C4-2B (cell line): Measurements from ENCODE around the gene EHBP1L1.

ENCODE experiments used
- H3K27ac ChIP-seq: fragments of 450-650 bp; 2 replicates; pipeline ENCODE4 v1.5.1; 2017
- CTCF ChIP-seq: fragments of 450-650 bp; conservative IDR thresholded peaks from 2 replicates; pipeline ENCODE4 v1.5.1; 2017; ENCODE audit warnings: mild to moderate bottlenecking
- ZFX ChIP-seq: fragments of 450-650 bp; IDR thresholded peaks from 2 replicates; pipeline ENCODE4 v1.6.1; 2017

EHBP1L1 gene

GRCh38 chr11:65639623-65640482 is 64.0 kb downstream of the EHBP1L1 start:
- TF ChIP-seq ZFX (no peak), CTCF (no peak)
- H3K27ac ChIP-seq, result no peak overlapping the region

GRCh38 chr11:65640483-65641296 is 64.8 kb downstream of the EHBP1L1 start:
- TF ChIP-seq CTCF (no peak), ZFX (no peak)
- no peak overlapping the region for H3K27ac ChIP-seq

- no peak overlapping the region for H3K27ac ChIP-seq
Measured at GRCh38 chr11:65641297-65642013, 65.6 kb downstream of the EHBP1L1 start.

More at GRCh38 chr11:65641297-65642013, 65.6 kb downstream of the EHBP1L1 start:
- TF ChIP-seq CTCF, result no peak
- TF ChIP-seq ZFX, result no peak
